Skin epidermis (tissue), 12 donors: ENCODE results near the gene ZNF768.
"Not testable (repeated sequence)": the region's sequence is repeated elsewhere in the genome, so short reads cannot be mapped to it uniquely, and the experiment has no call there.

Experiments used
- H3K27ac ChIP-seq, 21 experiments: fragments of 200-600 bp; sonication (generic) in 11 of 21; one replicate each; pipeline ENCODE4 v1.5.0; 2020; ENCODE audit warnings: mild to moderate bottlenecking in 3 of 21, inconsistent platforms in 2 of 21, moderate library complexity in 2 of 21
- H3K4me3 ChIP-seq, 7 experiments: fragments of 200-600 bp; sonication (generic) in 2 of 7; one replicate each; pipeline ENCODE4 v1.5.0; 2020; ENCODE audit warnings: inconsistent platforms in 2 of 7, mild to moderate bottlenecking in 2 of 7, moderate library complexity in 1 of 7

ZNF768 gene

DNA sequence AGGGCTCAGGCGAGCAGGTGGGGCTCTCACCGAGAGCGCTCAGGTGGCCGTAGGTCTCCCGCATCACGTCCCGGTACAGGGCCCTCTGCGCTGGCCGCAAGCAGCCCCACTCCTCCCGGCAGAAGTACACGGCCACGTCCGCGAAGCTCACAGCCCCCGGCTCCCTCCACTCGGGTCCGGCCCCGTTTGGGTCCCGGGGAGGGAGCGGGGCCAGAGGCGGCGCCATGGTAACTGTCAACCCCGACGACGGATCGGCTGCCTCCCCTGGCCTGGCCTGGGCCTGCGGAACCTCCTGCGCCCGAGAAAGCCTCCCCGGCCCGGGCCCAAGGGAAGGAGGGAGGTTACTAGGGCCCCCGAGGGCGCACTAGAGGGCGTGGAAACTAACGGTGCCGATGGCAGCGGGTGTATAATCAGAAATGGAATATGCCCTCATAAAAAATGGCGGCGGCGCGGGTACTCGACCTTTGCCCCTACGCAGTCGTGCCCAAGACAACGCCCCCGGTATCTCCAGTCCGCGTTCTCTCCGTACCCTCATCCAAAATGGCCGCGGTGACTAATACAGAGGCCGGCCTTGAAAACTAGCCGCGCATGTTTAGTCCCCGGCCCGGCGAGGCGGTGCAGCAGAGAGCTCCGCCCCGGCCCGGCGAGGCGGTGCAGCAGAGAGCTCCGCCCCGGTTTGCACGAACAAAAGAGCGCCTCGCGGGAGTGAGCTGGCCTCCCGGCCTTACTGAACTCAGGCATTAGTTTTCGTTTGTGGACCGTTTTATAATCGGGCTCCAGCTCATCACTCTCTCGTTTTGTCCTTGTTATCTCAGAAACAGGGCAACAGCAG is 31.8 kb upstream of the ZNF768 start, which contains the start of gene ZNF764:
Gene ZNF764 (minus strand): TSS at position 418 of the 832 bp plus-strand sequence. CDS start 192 bp downstream, at position 226.
- peak within 1 kb of the TSS; percentile 57 to 97 (median 91) for H3K27ac ChIP-seq
- peak within 1 kb of the TSS; percentile 62 to 94 (median 85) for H3K4me3 ChIP-seq

DNA sequence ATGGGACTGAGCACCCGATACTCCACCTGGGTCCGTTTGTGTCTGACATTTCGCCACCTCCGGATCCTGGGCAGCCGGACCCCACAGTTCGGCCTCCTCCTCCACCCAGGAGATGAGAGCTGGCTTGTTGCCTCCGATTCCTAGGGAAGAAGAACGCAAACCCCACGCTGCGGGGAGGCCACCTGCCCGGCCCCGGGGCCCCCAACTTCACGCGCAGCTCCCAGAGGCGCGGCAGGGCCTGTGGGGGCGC is 31.3 kb upstream of the ZNF768 start:
- Histone ChIP-seq H3K27ac (peak overlapping the region; percentile 57 to 97 (median 91)), H3K4me3 (peak overlapping the region; percentile 62 to 94 (median 85))

DNA sequence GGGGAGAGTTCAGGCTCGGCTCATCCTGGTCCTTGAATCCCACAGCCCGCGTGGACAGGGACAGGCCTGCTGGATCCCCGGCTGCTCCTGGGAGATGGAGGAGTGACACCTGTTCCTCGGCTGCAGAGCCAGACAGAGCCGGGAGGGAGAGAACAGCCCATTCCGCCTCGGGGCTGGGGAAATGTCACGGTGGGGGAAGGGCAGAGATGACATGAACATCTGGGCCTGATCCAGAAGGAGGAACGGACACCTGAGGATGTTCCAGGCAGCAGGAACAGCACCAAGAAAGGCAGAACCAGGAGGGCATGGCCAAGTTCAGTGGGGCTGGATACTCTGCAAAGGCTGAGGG is 29.7 kb upstream of the ZNF768 start:
- Histone ChIP-seq H3K27ac (no peak overlapping the region), H3K4me3 (no peak overlapping the region)

DNA sequence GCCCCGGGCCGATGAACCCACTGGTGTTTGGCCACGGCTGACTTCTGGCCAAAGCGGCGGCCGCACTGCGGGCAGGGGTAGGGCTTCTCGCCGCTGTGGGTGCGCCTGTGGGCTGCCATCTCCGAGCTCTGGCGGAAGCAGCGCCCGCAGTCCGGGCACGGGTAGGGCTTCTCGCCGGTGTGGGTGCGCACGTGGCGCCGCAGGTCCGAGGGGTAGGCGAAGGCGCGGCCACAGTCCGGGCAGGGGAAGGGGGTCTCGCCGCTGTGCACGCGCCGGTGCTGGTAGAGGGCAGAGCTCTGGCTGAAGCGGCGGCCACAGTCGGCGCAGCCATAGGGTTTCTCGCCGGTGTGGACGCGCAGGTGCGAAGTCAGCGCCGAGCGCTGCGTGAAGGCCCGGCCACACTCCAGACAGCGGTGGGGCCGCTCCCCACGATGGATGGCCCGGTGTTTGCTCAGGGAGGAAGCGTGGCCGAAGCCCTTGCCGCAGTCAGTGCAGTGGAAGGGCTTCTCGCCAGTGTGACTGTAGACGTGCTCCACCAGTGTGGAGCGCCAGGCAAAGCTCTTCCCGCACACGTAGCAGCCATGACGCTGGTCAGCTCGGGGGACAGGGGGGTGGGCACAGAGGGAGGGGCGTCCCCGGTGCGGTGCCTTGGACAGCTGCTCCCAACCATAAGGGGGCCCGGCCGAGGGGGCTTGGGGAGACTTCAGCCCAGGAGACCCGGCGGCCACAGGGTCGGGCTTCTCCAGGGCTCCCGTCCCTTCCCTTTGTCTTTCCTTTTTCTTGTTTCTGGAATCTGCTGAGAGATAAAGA is 29.2 kb upstream of the ZNF768 start:
- peak overlapping the region in 1 of 21 experiments; percentile 7 for H3K27ac ChIP-seq
- H3K4me3 ChIP-seq, result no peak overlapping the region

DNA sequence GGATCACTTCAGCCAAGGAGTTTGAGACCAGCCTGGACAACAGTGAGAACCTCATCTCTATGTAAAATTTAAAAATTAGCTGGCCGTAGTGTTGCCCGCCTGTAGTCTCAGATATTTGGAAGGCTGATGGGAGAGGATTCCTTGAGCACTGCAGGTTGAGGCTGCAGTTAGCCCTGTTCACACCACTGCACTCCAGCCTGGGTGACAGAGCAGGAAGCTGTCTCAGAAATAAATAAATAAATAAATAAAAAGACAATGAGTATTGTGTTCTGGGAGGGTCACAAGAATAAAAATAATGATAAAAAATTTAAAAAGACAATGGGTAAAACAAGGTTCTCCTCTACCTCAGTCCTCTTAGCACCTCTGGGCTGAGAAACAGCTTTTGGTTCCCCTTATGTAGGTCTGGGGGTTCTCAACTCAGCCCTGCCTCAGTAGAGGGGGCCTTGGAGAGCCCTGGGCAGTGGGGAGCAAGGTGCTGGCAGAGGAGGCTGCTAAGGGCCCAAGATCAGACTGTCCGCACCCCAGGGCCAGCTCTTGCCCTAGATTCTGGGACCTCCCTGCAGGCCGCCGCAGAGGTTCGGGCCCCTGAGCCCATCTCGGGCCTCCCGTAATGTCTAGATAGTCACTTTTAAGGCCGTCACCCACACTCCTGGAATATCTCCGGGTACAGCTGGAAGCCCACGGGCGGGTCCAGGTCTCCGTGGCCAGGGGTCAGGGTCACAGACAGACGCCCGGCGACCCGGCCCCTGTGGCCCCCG is 28.4 kb upstream of the ZNF768 start:
- Histone ChIP-seq H3K27ac (no peak overlapping the region), H3K4me3 (no peak overlapping the region)

DNA sequence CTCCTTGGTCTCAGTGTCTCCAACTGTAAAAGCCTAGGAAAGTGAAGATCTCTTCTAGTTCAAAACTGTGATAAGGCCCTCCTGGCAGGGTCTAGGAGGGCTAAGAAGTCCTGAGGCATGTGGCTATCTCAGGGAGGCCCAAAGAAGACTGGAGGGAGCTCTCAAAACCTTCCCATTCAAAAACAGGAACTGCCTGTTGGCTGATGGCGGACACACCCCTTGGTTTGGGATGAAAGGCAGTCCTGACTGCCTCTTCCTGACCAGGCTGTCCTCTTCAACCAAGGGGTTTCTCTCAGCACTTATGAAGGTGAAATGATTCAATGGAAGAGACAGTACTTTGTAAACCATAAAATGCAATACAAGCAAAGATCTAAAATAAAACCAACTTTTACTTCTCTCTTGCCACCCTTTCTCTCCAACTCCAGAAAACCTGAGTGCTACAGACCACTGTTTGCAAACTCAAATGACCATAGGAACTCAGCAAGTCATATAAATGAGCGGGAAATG is 27.1 kb upstream of the ZNF768 start:
- peak overlapping the region in 7 of 21 experiments; percentile 10 to 82 (median 47) for H3K27ac ChIP-seq
- H3K4me3 ChIP-seq, result no peak overlapping the region

DNA sequence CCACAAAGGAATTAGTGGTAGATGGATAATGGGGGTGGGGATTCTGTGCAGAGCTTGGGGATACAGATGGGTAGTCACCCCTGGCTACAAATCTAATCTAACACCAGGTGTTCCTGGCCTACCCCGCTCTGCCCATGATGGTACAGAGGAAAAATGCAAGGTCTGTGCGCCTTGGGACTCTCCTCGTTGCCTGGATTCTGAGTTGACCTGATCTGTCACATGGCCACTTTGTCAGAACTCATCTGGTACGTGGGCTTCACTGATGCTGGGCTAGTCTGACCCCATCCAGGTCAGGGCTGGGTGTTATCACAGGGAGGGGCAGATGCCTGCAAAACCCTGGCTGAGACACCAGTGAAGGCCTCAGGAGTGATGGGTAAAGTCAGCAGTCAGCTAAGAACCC is 26.6 kb upstream of the ZNF768 start:
- no peak overlapping the region for H3K4me3 ChIP-seq
- H3K27ac ChIP-seq, result peak overlapping the region in 8 of 21 experiments; percentile 10 to 82 (median 47)

DNA sequence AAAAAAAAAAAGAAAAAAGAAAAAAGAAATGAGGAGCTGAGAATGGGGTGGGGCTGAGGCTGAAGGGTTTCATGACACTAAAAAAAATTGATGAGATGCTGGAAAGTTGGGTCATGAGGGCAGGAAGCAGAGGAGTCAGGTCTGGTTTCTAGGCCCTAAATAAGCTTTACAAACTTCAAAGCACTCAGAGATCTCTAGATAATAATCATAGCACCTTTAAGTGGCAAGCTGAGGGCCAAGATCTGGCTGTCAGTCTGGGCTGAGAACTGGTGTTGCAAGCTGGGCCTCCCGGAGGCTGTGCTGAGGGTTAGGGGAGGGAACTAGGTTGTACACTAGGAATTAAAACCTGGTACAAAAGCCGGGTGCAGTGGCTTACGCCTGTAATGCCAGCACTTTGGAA is 25.4 kb upstream of the ZNF768 start:
- Histone ChIP-seq H3K4me3 (no peak overlapping the region), H3K27ac (peak overlapping the region in 9 of 21 experiments; percentile 10 to 82 (median 47))

DNA sequence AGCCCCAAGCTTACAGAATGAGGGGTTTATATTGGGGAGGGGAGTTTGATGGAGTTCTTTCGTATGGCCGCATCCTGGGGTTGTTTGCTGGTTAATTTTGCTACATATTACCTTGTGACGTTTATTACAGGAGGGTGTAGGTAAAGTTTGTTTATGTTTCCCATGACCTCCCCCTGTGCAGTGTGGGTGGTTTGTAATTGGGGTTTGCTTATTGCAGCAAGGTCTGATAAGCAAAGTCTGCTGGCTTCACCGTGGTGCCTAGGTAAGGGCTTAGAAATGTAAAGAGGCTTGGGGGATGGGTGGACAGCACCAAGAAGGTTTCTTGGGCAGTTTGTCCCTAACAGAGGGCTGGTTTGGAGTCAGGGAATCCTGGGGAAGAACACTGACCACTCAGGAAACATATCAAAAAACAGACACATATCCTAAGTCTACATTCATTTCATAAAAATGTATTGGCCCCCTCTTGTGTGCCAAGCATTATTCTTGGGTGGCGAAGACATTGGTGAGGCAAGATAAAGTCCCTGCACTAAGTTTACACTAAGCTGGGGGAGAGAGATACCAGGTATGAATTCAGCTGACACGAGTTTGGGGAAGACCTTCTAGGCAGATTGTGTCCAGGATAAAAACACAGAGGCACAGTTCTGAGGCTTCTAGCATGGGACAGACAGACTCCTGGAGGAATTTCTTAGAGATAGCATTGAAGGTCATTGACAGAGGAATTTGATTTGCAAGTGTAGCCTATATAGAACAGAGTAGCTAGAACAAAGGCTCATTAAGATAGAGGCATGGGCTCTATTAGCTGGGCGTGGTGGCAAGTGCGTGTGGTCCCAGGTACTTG is 22.3 kb upstream of the ZNF768 start:
- H3K27ac ChIP-seq, result no peak overlapping the region
- H3K4me3 ChIP-seq, result no peak overlapping the region

DNA sequence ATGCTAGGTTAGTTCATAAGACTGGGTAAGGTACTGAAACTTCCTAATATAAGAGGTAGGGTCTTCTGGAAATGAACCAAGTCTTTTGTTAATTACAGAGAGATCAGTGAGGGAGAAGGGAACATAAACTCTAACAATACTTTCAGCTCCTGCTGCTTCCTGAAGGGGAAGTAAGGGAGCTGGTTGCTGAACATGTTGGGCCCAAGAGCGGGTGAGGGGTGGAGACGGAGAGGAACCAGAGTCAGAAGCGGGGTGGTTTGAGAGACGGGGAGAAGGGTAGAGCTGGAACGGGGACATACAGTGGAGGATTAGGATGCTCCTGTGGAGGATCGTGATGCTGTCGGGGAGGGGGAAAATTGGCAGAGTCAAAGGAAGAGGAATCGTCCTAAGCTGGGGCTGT is 19.7 kb upstream of the ZNF768 start:
- H3K27ac ChIP-seq, result peak overlapping the region in 1 of 21 experiments; percentile 4
- no peak overlapping the region for H3K4me3 ChIP-seq

DNA sequence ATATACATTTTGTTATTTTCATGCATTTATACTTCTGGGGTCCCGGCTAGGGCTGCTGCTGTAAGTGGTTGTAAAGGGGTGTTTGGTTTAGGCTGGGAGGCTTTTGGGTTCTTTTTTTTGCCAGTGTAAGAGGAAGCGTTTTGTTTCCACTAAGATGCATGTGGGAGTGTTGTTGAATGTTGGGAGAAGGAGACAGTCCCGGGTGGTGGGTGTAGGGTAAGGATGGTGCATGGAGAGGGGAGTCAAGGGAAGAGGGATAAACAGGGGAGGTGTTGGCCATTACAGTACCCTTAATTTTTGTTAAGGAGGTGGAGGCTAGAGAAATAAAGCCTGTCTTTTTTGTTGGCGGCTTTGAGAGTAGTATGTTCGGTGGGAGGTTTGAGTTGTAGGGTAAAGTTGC is 16.7 kb upstream of the ZNF768 start:
- no peak overlapping the region for H3K4me3 ChIP-seq
- H3K27ac ChIP-seq, result no peak overlapping the region

DNA sequence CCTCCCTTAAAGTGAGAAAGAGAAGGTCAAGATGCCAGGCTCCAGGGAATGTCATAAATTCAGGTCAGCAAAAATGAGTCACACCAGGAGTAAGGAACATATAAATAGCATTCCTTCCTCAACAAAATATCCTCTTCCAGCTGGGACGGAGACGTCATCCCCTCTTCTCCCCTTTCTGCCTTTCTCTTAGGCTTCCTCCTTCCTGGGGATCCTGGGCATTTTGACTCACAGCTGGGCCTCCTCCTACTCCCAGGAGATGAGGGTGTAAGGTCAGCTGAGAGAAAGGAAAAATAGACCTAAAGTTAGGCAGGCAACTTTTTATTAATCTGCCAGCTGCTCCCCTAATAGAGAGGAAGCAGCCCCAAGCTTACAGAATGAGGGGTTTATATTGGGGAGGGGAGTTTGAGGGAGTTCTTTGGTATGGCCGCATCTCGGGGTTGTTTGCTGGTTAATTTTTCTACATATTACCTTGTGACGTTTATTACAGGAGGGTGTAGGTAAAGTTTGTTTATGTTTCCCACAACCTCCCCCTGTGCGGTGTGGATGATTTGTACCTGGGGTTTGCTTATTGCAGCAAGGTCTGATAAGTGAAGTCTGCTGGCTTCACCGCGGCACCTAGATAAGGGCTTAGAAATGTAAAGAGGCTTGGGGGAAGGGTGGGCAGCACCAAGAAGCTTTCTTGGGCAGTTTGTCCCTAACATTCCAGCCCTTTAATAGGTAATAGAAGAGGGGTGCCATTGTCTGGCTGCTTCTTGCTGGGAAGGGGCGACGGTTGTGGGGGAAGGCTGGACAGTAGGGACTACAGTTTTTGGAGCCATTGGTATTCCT is 15.3 kb upstream of the ZNF768 start:
- Histone ChIP-seq H3K4me3 (no peak overlapping the region), H3K27ac (no peak overlapping the region)

DNA sequence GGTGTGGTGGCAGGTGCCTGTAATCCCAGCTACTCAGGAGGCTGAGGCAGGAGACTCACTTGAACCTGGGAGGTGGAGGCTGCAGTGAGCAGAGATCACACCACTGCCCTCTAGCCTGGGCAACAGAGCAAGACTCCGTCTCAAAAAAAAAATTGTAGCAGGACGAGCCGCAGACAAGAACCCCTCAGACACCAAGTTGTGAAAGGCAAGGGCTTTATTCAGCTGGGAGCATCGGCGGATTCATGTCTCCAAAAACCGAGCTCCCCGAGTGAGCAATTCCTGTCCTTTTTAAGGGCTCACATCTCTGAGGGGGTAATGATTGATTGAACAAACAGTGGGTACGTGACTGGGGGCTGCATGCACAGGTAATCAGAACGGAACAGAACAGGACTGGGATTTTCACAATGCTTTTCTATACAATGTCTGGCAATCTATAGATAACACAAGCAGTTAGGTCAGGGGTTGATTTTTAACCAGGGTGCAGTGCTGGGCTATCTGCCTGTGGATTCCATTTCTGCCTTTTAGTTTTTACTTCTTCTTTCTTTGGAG is 14.6 kb upstream of the ZNF768 start:
- H3K27ac ChIP-seq, result not testable (repeated sequence)

DNA sequence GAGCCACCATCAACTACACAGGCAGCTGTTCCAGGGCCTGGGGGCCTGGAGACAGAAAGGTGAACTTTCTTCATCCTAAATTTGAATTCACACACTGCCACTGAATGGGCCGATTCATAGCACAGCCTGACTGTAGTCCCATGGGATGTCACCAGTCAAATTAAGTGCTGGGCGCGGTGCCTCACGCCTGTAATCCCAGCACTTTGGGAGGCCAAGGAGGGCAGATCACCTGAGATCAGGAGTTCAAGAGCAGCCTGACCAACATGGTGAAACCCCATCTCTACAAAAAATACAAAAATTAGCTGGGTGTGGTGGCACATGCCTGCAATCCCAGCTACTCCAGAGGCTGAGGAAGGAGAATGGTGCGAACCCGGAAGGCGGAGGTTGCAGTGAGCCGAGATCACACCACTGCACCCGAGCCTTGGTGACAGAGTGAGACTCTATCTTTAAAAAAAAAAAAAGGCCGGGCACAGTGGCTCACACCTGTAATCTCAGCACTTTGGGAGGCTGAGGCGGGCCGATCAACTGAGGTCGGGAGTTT is 13.7 kb upstream of the ZNF768 start:
- H3K4me3 ChIP-seq, H3K27ac ChIP-seq: not testable (repeated sequence)

More for the DNA sequence above, 14.6 kb upstream of the ZNF768 start:
- H3K4me3 ChIP-seq, result not testable (repeated sequence)

DNA sequence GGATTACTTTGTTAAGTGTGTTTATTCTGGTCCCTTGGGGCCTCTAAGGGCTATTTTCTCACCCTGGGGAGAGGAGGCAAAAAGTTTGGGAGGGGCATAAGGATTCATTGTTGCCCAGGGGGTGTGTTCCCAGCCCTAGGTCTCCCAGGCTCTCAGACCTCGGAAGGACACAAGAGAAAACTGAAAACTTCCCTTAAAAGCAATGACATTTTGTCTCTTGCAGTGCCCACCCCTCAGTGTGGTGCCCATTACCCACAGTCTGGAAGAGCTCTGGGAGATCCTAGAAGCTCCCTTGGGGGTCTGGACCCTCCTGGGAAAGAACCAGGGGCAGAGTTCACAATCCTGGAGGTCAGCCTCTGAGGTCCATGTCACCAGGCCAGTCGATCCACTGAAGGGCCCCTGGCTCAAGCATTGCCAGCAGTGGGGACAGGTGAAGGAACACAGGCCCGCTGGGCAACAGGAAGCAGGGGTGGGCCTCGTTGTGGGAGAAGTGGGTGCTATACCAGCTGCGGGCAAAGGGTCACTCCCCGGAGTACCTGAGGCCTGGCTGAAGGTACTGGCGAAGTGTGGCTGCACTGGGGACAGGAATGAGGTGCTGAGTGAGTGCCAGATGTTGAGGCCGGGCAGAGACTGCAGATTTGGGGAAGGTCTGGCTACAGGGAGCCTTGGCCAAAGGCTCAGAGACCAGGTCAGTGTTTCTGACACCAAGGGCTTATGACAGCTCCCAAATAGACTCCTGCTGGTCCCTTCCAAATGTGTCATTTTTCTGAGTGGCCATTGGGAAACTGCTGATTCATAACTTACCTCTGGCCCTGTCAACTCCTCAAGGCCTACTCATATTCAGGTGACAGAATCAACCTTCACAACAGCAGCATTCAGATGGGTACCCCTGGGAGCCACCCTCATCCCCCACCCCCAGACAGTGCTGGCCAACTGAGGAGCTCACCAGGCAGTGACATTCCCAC is 12.9 kb upstream of the ZNF768 start:
- H3K27ac ChIP-seq, result no peak overlapping the region
- H3K4me3 ChIP-seq, result no peak overlapping the region

DNA sequence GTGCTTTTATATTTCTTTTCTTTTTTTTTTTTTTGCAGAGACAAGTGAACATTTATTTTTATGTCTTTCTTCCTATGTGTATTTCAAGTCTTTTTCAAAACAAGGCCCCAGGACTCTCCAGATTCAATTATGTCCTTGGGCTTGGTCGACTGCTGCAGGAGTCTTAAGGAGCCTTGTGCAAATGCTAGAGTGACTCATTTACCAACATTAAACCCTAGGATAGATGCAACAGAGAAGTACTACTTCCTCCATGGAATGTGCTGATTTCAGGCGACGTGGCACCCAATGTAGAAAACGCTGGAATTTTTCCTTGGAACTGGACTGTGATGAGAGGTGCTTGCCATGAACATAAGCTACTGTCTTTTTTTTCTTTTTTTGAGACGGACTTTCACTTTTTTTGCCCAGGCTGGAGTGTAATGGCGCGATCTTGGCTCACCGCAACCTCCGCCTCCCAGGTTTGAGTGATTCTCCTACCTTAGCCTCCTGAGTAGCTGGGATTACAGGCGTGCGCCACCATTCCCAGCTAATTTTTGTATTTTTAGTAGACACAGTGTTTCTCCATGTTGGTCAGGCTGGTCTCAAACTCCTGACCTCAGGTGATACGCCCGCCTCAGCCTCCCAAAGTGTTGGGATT is 10.1 kb upstream of the ZNF768 start:
- peak overlapping the region in 8 of 21 experiments; percentile 89 to 99 (median 97) for H3K27ac ChIP-seq
- H3K4me3 ChIP-seq, result peak overlapping the region in 2 of 7 experiments; percentile 68 to 83
